ENCODE measurements around the gene NDUFC1. TPM values are rescaled to one million over a fixed set of nuclear protein-coding genes. Genes with fewer than 3 reads are reported as not detected.

The NDUFC1 gene
- polyA plus RNA-seq, 3 donors = 24.7 to 134 (median 123) TPM

DNA sequence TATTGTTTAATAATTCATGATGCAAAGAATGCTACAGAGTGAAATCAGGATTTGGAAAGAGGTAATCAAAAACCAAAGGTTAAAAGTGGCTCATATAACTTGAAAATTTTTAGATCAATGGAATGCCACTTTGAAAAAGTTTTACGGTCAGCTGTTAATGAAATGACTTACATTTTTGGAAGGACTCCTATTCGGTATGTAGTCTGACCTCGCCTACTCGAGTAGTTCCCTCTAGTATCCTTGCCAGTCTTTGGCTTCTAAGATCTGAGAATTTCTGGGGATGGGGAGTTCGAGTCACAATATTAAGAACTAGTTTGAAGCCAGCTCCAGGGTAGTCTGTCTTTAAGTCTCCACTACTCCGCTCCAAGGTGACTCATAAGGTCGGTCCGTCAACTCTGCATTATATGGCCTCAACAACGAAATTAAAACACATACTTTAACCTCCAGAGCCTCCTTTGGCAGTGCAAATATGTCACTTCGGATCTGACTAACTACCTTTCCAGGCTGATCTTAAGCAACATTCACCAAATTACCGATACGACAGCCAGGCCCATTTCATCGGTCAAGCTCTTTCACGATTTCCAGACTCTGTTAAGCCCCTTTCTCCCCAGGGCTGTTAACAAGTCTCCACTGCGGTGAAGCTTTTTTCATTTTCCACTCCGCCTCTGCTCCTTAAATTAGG is 1.7 kb downstream of the NDUFC1 start:
- Mint-ChIP-seq H3K36me3 (peaks cover 3 to 9% of the 10 kb centered on the region in 2 donors), H3K4me3 (peak overlapping the region; percentile 99 to 100), H3K9me3 (peaks cover 0 to 4% (median 2%) of the 10 kb centered on the region in 7 donors), H3K4me1 (peaks cover 49% of the 10 kb centered on the region), H3K27me3 (ENCODE audit: low read depth in 3 of 3) (no peaks in the 10 kb centered on the region), H3K27ac (peak overlapping the region; percentile 97 to 100 (median 99))
- intact Hi-C loops (cut with micrococcal nuclease) = loop anchor here (5.0 to 10.0 kb wide), 2 partner anchors 123 to 254 kb away; partner anchors contain the start of genes ELF2 (in 2 of the 2) and SETD7 (in 1 of the 2)
- peak overlapping the region; percentile 82 for H3K4me2 ChIP-seq (replicated peaks; ENCODE audit: extremely low read depth, low read length, poor library complexity, severe bottlenecking)
- H3K27ac ChIP-seq (ENCODE audit: low read depth in 1 of 2, low read length in 2 of 2) = peak overlapping the region; percentile 89 to 95
- peak overlapping the region; percentile 90 for H2AFZ ChIP-seq (ENCODE audit: insufficient read depth, low read depth, low read length, poor library complexity, severe bottlenecking)
- peaks cover 78% of the 10 kb centered on the region for H3K79me2 ChIP-seq (ENCODE audit: insufficient read depth, low read length)
- H3K9me3 ChIP-seq (replicated peaks in 1 of 2; ENCODE audit: control insufficient read depth in 1 of 2, insufficient read depth in 1 of 2, low read length in 2 of 2) = no peaks in the 10 kb centered on the region
- H4K20me1 ChIP-seq (ENCODE audit: insufficient read depth, low read length) = peaks cover 21% of the 10 kb centered on the region
- H3K9ac ChIP-seq (ENCODE audit: insufficient read depth, low read length, poor library complexity, severe bottlenecking) = peak overlapping the region; percentile 89
- H3K36me3 ChIP-seq (replicated peaks in 1 of 2; ENCODE audit: control insufficient read depth in 1 of 2, insufficient read depth in 2 of 2, low read length in 2 of 2) = peaks cover 0 to 9% of the 10 kb centered on the region in 2 donors
- peak; percentile 44 to 72 (median 57) for DNase-seq
- TF ChIP-seq, protein P1, sequence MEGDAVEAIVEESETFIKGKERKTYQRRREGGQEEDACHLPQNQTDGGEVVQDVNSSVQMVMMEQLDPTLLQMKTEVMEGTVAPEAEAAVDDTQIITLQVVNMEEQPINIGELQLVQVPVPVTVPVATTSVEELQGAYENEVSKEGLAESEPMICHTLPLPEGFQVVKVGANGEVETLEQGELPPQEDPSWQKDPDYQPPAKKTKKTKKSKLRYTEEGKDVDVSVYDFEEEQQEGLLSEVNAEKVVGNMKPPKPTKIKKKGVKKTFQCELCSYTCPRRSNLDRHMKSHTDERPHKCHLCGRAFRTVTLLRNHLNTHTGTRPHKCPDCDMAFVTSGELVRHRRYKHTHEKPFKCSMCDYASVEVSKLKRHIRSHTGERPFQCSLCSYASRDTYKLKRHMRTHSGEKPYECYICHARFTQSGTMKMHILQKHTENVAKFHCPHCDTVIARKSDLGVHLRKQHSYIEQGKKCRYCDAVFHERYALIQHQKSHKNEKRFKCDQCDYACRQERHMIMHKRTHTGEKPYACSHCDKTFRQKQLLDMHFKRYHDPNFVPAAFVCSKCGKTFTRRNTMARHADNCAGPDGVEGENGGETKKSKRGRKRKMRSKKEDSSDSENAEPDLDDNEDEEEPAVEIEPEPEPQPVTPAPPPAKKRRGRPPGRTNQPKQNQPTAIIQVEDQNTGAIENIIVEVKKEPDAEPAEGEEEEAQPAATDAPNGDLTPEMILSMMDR (IDR thresholded peaks at IDR 0.05) = no peak
- WGBS (ENCODE audit: insufficient coverage) = 2% methylated on average over 14 of the region's 16 CpGs
- peaks cover 23 to 48% of the 10 kb centered on the region in 2 donors for H3K4me1 ChIP-seq (ENCODE audit: control insufficient read depth in 1 of 2, insufficient read depth in 2 of 2, low read length in 2 of 2)
- H3K27me3 ChIP-seq (ENCODE audit: control insufficient read depth in 2 of 2, insufficient read depth in 2 of 2, low read length in 2 of 2) = no peaks in the 10 kb centered on the region
- H3K4me3 ChIP-seq (replicated peaks in 1 of 3; ENCODE audit: low read depth in 2 of 3, low read length in 3 of 3) = peak overlapping the region; percentile 72 to 94 (median 75)

DNA sequence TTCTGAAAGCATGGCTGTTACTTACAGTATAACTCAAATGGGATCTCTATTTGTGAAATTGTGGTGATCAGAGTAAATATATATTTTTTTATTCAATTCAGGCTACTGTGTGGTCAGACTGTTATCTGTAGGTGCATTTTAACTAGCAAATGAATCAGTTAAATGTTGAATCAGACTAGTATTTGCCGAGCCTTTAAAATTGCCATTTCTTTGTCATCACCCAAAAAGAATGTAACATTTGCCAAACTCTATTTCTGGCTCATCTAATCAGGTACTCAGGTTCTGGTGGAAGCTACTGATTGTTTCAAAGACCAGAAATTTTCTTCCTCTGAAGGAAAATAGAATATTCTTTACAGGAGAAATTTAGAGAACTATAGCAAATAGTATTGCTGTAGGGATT is 2.7 kb downstream of the NDUFC1 start:
- Histone ChIP-seq H3K27ac (ENCODE audit: low read depth in 1 of 2, low read length in 2 of 2) (no peak overlapping the region), H3K27me3 (ENCODE audit: control insufficient read depth in 2 of 2, insufficient read depth in 2 of 2, low read length in 2 of 2) (no peaks in the 10 kb centered on the region), H3K79me2 (ENCODE audit: insufficient read depth, low read length) (peaks cover 78% of the 10 kb centered on the region), H3K9me3 (replicated peaks in 1 of 2; ENCODE audit: control insufficient read depth in 1 of 2, insufficient read depth in 1 of 2, low read length in 2 of 2) (no peaks in the 10 kb centered on the region), H3K4me1 (ENCODE audit: control insufficient read depth in 1 of 2, insufficient read depth in 2 of 2, low read length in 2 of 2) (peaks cover 28 to 55% of the 10 kb centered on the region in 2 donors), H3K36me3 (replicated peaks in 1 of 2; ENCODE audit: control insufficient read depth in 1 of 2, insufficient read depth in 2 of 2, low read length in 2 of 2) (peaks cover 0 to under 1% of the 10 kb centered on the region in 2 donors), H3K9ac (ENCODE audit: insufficient read depth, low read length, poor library complexity, severe bottlenecking) (no peak overlapping the region), H2AFZ (ENCODE audit: insufficient read depth, low read depth, low read length, poor library complexity, severe bottlenecking) (no peak overlapping the region), H4K20me1 (ENCODE audit: insufficient read depth, low read length) (peaks cover 11% of the 10 kb centered on the region), H3K4me2 (replicated peaks; ENCODE audit: extremely low read depth, low read length, poor library complexity, severe bottlenecking) (no peak overlapping the region), H3K4me3 (replicated peaks in 1 of 3; ENCODE audit: low read depth in 2 of 3, low read length in 3 of 3) (no peak overlapping the region)
- intact Hi-C loops (cut with micrococcal nuclease) = loop anchor here (5.0 to 10.0 kb wide), 4 partner anchors 75 to 275 kb away; no protein-coding TSS in a partner anchor
- Mint-ChIP-seq H3K36me3 (no peaks in the 10 kb centered on the region), H3K4me3 (no peak overlapping the region), H3K4me1 (peaks cover 50% of the 10 kb centered on the region), H3K27ac (no peak overlapping the region), H3K27me3 (ENCODE audit: low read depth in 3 of 3) (peaks cover 0 to 1% (median 0%) of the 10 kb centered on the region in 3 donors), H3K9me3 (peaks cover 0 to under 1% (median 0%) of the 10 kb centered on the region in 7 donors)
- WGBS (ENCODE audit: insufficient coverage) = no CpG with 5 or more reads among the region's 1 CpG
- DNase-seq = no peak
- TF ChIP-seq, protein P1 (IDR thresholded peaks at IDR 0.05) = no peak

All from CD14-positive monocyte (primary cell).